Fibroblast of skin of right biceps (primary cell): Measurements from ENCODE around the gene VASP.

Source experiments
- DNase-seq: peaks from one replicate; pipeline ENCODE4 v3.0.0-alpha.2; 2013

VASP gene

DNA sequence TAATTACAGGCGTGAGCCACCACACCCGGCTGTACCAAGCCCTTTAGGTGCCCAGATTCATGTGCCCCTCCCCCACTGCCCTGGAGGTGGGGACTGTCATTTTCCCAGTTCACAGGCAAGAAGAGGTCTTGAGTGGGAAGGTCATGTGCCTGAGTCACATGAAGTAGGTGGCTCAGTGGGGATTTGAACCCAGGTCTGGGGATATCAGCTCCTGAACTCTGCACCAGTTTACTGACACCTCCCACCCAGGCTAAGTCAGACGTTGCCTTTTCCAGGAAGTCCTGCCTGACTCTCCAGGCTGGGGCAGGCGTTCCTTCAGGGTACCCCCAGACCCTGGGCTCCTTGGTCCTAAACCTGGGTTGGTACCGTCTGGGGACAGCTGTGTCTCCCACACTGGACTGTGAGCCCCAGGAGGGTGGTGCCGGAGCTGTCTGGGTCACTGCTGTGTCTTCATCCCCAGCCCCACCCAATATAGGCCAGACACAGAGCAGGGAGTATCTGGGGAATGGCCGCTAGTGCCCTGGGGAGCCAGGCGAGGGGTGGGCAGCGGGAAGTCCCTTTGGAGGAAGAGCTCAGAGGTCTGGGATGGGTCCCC lies 8.6 kb downstream of the VASP start:
- no peak for DNase-seq

DNA sequence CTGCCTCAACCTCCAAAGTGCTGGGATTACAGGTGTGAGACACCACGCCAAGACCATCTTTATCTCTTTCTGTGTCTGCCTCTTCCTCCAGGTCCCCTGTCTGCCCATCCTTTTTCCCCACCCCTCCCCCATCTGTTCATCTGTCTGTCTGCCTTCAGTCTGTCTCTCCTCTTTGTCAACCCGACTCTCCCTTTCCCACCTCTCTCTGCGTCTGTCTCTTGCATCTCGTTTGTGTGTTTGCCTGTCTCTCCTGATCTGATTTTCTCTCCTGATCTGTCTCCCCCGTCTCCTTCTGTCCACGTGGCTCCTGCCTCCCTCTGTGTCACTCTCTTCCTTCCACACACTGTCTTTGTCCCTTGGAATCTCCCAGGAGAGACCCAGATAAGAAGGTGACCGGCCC lies 10.0 kb downstream of the VASP start:
- DNase-seq = no peak

GRCh38 chr19:45517641-45518468 lies 10.6 kb downstream of the VASP start:
- DNase-seq = no peak

DNA sequence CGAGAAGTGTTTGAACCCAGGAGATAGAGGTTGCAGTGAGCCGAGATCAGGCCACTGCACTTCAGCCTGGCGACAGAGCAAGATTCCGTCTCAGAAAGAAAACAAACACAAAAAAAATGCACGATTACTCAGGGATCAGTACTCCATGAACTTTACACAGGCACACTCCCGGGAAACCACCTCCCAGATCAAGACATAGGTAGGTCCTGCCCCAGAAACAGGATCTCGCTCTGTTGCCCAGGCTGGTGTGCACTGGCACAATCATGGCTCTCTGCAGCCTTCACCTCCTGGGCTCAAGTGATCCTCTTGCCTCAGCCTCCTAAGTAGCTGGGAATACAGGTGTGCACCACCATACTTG lies 11.2 kb downstream of the VASP start:
- DNase-seq = no peak

GRCh38 chr19:45522010-45522941 lies 15.0 kb downstream of the VASP start:
- no peak for DNase-seq

DNA sequence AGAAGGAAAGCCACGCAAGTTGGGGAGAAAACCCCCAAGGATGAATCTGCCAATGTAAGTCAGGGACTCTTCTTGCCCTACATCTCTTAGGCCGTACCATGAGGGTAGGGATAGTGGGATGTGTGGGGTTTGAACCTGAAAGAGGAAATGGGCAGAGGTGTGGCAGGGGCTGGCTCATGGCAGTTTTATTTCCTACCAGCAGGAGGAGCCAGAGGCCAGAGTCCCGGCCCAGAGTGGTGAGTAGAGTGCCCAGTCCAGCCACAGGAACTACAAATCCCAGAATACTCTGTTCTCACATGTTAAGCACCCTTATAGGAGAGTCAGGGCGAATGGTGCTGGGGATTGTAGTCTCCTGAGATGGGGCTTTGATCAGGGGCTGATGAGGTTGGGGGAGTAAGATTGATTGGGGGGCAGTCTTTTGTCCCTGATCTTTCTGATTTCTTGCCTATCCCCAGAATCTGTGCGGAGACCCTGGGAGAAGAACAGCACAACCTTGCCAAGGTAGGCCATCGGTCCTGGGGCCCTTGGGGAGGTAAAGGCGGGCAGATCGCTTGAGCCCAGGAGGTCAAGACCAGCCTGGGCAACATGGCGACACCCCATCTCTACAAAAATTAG lies 16.5 kb downstream of the VASP start:
- peak; percentile 83 for DNase-seq

DNA sequence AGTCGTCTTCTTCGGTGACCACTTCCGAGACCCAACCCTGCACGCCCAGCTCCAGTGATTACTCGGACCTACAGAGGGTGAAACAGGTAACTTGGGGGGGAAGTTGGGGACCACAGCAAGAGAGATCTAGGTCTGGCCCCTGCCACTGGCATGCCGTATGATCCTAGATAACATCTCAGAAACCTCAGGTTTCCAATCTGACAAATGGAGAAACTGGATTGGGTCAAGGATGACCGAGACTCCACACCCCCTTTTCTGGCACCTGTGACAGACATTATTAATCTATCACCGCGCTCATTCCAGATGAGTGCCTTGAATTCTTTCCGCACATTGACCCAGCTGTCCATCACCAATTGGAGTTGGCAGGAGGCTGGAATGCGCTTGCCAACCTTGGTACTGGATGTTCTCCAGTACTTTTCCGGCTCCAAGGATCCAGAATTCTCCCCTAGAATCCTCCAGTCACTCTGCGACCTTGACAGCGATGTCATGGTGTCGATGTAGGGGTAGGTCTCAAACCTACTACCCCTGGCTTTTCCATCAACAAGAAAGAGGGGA lies 17.4 kb downstream of the VASP start:
- no peak for DNase-seq

DNA sequence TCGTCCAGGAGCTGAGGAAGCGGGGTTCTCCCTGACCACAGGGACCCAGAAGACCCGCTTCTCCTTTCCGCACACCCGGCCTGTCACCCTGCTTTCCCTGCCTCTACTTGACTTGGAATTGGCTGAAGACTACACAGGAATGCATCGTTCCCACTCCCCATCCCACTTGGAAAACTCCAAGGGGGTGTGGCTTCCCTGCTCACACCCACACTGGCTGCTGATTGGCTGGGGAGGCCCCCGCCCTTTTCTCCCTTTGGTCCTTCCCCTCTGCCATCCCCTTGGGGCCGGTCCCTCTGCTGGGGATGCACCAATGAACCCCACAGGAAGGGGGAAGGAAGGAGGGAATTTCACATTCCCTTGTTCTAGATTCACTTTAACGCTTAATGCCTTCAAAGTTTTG lies 18.9 kb downstream of the VASP start:
- DNase-seq = peak; percentile 85

DNA sequence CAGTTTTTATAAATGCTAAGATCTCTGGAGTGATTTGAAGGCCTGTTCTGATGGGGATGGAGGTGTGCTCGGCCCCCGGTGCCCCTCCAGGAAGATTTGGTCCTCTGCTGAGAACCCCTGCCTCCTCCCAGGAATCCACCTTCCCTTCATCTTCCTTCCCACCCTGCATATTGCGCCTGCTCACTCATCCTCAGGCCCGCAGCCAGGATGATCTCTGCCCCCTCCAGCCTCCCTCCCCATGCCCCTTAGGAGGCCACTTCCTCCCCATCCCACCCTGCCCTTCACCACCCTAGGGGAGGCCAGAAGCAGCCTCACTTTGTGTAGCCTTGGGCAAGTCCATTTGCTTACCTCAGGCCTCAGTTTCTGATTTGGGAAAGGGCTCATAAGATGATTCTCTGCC lies 19.7 kb downstream of the VASP start:
- DNase-seq = no peak

- no peak for DNase-seq
Observed at GRCh38 chr19:45527731-45528130, 20.5 kb downstream of the VASP start.

DNA sequence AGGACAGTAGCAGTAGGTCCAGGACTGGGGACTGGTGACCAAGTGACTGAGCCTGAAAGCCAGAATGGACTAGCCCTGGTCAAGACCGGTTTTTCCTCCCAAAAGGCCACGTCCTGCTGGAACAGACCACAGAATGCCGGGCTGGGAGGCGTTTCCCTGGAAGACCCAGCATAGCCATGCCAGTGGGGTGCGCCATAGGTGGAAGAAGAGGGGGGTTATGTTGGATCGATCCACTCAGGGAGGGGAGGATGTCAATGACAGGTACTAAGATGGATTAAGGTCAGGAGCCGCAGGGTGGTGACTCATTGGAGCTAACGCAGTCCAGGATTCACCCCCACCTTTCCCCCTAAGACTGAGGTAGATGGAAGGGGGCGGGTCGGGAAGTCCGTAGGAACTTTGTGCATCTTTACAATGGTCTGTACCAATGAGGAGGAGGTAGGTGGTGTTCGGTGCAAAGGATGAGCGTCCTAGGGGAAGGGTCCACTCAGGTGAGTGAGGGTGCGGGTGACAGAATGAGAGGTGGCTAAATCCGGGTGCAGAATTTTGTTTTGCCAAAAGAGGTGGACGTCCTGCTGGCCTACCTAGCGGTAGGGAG lies 21.0 kb downstream of the VASP start:
- peak; percentile 74 for DNase-seq

DNA sequence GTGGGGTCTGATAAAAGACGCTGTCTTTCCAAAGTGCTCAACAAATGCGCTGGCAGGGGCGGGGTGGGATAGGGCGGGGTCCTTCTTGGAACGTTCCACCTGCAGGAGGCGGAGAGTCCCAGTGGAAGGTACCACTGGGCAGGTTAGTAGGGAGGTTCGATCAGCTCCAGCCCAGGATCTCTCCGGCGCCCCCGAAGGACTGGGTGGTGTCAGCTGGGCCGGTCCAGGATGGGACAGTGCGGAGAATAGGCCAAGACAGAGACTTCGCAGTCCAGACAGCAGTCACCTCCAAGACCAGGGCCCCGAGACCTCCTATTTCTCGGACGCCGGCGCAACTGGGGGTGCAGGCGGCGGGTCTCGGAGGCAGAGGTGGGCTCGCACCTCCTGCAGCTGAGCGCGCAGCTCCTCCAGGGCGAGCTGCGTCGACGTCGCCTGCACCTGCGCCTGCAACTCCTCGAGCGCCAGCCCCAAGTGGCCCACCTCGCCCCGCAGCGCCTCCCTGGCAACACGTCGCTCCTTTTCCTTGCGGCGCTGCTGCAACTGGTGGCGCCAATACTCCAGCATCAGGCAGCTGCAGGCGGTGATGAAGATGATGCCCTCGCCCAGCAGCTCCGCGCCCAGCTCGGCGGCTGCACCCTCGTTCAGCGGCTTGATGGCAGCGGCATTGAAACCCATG lies 21.6 kb downstream of the VASP start:
- DNase-seq = peak; percentile 48

GRCh38 chr19:45529420-45529785 lies 22.1 kb downstream of the VASP start:
- no peak for DNase-seq

DNA sequence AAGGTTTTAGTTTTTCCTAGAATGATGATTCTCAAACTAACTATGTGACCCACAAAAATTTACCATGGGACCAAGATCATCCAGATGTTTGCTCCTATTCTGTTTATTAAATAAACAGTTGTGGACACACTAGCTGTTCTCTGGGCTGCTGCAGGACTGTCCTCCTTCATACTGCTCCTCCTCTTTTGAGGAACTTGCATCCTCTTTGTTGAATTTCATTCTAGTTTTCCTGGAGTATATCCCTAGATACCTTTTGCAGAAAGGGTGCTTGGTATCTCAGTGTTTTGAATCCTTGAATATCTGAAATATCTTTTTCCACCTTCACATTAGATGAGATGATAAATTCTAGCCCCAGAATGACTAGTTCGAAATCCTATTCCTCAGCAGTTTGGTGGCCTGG lies 24.1 kb downstream of the VASP start:
- no peak for DNase-seq

GRCh38 chr19:45539459-45539858 lies 32.2 kb downstream of the VASP start:
- no peak for DNase-seq

GRCh38 chr19:45542234-45542668 lies 35.0 kb downstream of the VASP start:
- DNase-seq = no peak

DNA sequence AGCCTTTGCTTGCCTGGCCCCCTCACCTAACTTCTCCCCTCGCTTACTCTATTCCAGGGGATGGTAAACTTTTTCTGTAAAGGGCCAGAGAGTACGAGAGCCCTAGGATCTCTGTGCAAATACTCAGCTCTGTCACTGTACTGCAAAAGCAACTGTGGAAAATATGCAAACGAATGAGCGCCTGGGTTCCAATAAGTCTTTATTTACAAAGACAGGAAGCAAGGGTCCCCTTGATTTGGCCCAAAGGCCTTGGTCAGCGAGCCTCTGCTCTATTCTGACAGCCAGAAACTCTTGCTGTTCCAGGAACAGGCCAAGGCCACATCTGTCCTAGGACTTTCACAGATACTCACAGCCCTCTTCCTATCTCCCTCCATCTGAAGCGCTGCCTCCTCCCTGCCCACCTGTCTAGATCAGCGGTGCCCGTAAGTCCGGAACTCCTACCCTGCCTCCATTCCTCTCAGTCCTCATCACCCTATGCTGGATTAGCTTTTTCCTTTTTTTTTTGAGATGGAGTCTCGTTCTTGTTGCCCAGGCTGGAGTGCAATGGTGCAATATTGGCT lies 40.0 kb downstream of the VASP start:
- DNase-seq = no peak

DNA sequence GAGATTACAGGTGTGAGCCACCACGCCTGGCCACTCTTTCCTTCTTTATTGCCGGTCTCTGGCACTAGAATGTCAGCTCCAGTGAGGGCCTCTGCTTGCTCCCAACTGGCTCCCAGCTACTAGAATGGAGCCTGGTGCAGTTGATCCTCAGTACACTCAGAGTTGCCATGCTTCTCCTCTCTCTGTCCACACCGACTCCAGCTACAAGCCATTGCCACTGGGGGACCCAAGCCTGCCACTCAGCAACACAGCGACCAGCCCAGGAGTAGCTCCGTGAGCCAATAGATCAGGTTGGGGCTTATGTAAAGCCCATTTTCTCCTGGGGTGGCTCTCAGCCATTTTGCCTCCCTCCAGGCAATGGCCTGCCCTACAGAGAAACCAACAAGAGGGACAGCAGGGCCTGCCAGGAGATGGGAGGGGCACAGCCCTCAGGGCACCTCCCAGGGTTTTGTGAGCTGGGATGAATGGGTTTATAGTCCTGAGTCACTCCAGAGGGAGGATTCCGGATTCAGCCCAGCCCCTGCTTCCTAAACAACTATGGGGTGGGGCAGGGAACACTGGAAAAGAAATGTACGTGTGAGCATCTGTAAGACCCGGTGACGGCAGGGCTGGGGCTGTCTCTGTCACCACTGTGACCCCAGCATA lies 40.8 kb downstream of the VASP start:
- no peak for DNase-seq

DNA sequence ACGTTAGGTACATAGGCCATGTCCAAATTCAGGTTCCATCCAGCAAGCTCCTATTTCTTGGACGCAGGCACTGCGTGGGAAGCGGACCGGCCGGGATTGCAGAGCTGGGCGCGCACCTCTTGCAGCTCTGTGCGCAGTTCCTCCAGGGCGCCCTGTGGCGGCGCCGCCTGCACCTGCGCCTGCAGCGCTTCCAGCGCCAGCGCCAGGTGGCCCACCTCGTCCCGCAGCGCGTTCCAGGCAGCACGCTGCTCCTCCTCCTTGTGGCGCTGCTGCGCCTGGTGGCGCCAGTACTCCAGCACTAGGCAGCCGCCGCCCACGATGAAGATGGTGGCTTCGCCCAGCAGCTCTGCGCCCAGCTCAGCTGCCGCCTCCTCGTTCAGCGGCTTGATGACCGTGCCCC lies 46.2 kb downstream of the VASP start:
- no peak for DNase-seq

GRCh38 chr19:45554481-45554880 lies 47.2 kb downstream of the VASP start:
- DNase-seq = no peak

GRCh38 chr19:45556835-45557234 lies 49.6 kb downstream of the VASP start:
- DNase-seq = no peak
